ENCODE results near the gene VEGFA. TPM values are rescaled to one million over a fixed set of nuclear protein-coding genes. Genes with fewer than 3 reads are reported as not detected.

Gene VEGFA
- polyA plus RNA-seq, 1 donor from 2014 or later = 7.3 TPM

DNA sequence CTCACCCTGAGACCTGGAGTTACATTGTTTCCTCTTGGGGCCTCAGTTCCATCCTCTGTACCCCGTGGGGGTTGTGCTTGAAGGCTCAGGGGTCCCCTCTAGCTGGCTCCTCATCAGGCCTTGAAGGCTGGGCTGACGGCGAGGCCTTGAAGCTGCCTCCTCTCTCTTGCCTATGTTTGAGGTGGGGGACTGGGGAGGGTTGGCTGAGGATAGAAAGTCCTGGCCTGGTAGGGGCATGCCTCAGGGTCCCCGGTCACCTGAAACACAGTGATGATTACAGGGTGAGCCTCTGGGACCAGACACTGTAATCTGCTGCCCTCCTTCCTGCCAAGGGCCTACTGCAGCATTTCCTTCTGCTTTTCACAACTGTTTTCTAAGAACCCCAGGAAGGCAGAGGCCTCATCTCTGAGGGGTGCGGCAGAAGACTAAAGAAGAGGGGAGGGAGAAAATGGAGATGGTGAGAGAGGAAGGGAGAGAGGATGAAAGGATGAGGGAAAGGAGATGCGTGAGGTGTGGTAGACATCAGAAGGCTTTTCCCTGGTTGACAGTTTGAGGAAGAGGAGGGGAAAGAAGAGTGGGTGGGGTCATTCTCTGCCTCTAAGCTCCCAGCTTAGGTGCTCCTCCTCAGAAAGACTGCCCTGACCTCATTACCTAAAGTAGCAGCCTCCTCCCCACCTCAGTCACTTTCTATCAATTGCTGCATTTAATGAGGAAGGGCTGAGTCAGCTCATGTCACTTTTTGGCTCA, 29.7 kb downstream of the VEGFA start:
- Histone ChIP-seq H3K9me2 (ENCODE audit: insufficient read depth, low read length) (no peaks in the 10 kb centered on the region), H3K4me2 (ENCODE audit: low read length) (no peak overlapping the region), H3K27ac (ENCODE audit: low read length) (no peak overlapping the region), H3K79me2 (replicated peaks; ENCODE audit: insufficient read depth, low read length) (no peaks in the 10 kb centered on the region), H3K36me3 (ENCODE audit: insufficient read depth, low read length) (no peaks in the 10 kb centered on the region), H3K9ac (ENCODE audit: low read length) (no peak overlapping the region), H3K27me3 (ENCODE audit: insufficient read depth, low read depth, low read length) (no peaks in the 10 kb centered on the region), H3F3A (ENCODE audit: insufficient read depth, low read length, poor library complexity, severe bottlenecking) (no peaks in the 10 kb centered on the region), H3K9me3 (ENCODE audit: low read length) (no peaks in the 10 kb centered on the region), H4K20me1 (ENCODE audit: insufficient read depth) (no peaks in the 10 kb centered on the region), H2AFZ (ENCODE audit: low read depth, low read length) (no peak overlapping the region), H3K4me3 (ENCODE audit: low read length) (no peak overlapping the region)
- TF ChIP-seq SMC3 (conservative IDR thresholded peaks at IDR 0.05; ENCODE audit: poor library complexity) (no peak), EP300 (conservative IDR thresholded peaks at IDR 0.05; ENCODE audit: poor library complexity, severe bottlenecking) (no peak), POLR2AphosphoS5 (IDR thresholded peaks at IDR 0.05) (no peak)
- TF ChIP-seq, protein P1, sequence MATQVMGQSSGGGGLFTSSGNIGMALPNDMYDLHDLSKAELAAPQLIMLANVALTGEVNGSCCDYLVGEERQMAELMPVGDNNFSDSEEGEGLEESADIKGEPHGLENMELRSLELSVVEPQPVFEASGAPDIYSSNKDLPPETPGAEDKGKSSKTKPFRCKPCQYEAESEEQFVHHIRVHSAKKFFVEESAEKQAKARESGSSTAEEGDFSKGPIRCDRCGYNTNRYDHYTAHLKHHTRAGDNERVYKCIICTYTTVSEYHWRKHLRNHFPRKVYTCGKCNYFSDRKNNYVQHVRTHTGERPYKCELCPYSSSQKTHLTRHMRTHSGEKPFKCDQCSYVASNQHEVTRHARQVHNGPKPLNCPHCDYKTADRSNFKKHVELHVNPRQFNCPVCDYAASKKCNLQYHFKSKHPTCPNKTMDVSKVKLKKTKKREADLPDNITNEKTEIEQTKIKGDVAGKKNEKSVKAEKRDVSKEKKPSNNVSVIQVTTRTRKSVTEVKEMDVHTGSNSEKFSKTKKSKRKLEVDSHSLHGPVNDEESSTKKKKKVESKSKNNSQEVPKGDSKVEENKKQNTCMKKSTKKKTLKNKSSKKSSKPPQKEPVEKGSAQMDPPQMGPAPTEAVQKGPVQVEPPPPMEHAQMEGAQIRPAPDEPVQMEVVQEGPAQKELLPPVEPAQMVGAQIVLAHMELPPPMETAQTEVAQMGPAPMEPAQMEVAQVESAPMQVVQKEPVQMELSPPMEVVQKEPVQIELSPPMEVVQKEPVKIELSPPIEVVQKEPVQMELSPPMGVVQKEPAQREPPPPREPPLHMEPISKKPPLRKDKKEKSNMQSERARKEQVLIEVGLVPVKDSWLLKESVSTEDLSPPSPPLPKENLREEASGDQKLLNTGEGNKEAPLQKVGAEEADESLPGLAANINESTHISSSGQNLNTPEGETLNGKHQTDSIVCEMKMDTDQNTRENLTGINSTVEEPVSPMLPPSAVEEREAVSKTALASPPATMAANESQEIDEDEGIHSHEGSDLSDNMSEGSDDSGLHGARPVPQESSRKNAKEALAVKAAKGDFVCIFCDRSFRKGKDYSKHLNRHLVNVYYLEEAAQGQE (IDR thresholded peaks at IDR 0.05; ENCODE audit: borderline replicate concordance) = no peak
- TF ChIP-seq, protein P2, sequence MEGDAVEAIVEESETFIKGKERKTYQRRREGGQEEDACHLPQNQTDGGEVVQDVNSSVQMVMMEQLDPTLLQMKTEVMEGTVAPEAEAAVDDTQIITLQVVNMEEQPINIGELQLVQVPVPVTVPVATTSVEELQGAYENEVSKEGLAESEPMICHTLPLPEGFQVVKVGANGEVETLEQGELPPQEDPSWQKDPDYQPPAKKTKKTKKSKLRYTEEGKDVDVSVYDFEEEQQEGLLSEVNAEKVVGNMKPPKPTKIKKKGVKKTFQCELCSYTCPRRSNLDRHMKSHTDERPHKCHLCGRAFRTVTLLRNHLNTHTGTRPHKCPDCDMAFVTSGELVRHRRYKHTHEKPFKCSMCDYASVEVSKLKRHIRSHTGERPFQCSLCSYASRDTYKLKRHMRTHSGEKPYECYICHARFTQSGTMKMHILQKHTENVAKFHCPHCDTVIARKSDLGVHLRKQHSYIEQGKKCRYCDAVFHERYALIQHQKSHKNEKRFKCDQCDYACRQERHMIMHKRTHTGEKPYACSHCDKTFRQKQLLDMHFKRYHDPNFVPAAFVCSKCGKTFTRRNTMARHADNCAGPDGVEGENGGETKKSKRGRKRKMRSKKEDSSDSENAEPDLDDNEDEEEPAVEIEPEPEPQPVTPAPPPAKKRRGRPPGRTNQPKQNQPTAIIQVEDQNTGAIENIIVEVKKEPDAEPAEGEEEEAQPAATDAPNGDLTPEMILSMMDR (IDR thresholded peaks at IDR 0.05; ENCODE audit: poor library complexity, severe bottlenecking) = no peak

DNA sequence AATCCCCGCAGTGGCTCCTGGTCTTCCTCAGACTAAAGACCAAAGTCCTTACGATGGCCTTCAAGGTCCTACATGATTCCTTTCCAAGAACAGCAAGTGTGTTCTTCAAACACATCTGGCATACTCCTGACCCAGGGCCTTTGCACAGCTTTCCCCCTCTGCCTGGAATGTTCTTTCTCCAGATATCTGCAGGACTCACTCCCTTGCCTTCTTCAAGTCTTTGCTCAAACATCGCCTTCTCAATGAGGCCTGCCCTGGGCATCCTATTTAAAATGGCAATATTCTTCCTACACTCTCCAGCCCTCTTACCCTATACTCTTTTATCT, 30.2 kb downstream of the VEGFA start:
- Histone ChIP-seq H3K9ac (ENCODE audit: low read length) (no peak overlapping the region), H3K9me3 (ENCODE audit: low read length) (no peaks in the 10 kb centered on the region), H3K36me3 (ENCODE audit: insufficient read depth, low read length) (no peaks in the 10 kb centered on the region), H4K20me1 (ENCODE audit: insufficient read depth) (no peaks in the 10 kb centered on the region), H3K79me2 (replicated peaks; ENCODE audit: insufficient read depth, low read length) (no peaks in the 10 kb centered on the region), H3K4me2 (ENCODE audit: low read length) (no peak overlapping the region), H3K27me3 (ENCODE audit: insufficient read depth, low read depth, low read length) (no peaks in the 10 kb centered on the region), H3K9me2 (ENCODE audit: insufficient read depth, low read length) (no peaks in the 10 kb centered on the region), H3K4me3 (ENCODE audit: low read length) (no peak overlapping the region), H3F3A (ENCODE audit: insufficient read depth, low read length, poor library complexity, severe bottlenecking) (no peaks in the 10 kb centered on the region), H2AFZ (ENCODE audit: low read depth, low read length) (no peak overlapping the region), H3K27ac (ENCODE audit: low read length) (no peak overlapping the region)
- TF ChIP-seq, protein P1 (IDR thresholded peaks at IDR 0.05; ENCODE audit: borderline replicate concordance) = no peak
- TF ChIP-seq, protein P2 (IDR thresholded peaks at IDR 0.05; ENCODE audit: poor library complexity, severe bottlenecking) = no peak
- no peak for TF ChIP-seq EZH2 (IDR thresholded peaks at IDR 0.05; ENCODE audit: borderline replicate concordance, insufficient read depth, low read length, poor library complexity, severe bottlenecking)
- no peak for TF ChIP-seq POLR2AphosphoS5 (IDR thresholded peaks at IDR 0.05)
- no peak for TF ChIP-seq MXI1 (conservative IDR thresholded peaks at IDR 0.05; ENCODE audit: poor library complexity, severe bottlenecking)

All from neural cell (in vitro differentiated cells).